SK-N-MC (cell line): ENCODE results near the gene PCID2.
A peak's percentile ranks its signal among the peaks of the same experiment; 100 is the strongest.

Experiments used
- DNase-seq: peaks from one replicate; pipeline ENCODE4 v3.0.0-alpha.2; 2011; ENCODE audit warnings: low read depth, low spot score
- H3K27ac ChIP-seq: fragments of 200-600 bp; sonication (generic); 2 replicates; pipeline ENCODE4 v1.5.1; 2016; ENCODE audit warnings: mixed run types
- H3K36me3 ChIP-seq: fragments of 200-600 bp; sonication (generic); 2 replicates; pipeline ENCODE4 v1.6.1; 2017; ENCODE audit warnings: antibody characterized with exemption, low read length, mixed read lengths; ENCODE audit not compliant: insufficient read depth
- H3K4me3 ChIP-seq: fragments of 200-600 bp; sonication (generic); 2 replicates; pipeline ENCODE4 v1.5.1; 2016
- H3K9ac ChIP-seq: fragments of 200-600 bp; sonication (generic); 2 replicates; pipeline ENCODE4 v1.8.0; 2017; ENCODE audit warnings: mixed run types, mixed read lengths; ENCODE audit not compliant: insufficient read length
- H3K9me3 ChIP-seq: fragments of 200-600 bp; sonication (generic); 2 replicates; pipeline ENCODE4 v1.6.1; 2017; ENCODE audit warnings: low read depth, mild to moderate bottlenecking, antibody characterized with exemption, low read length, moderate library complexity, mixed read lengths
- EZH2 ChIP-seq: fragments of 200-600 bp; sonication (generic); IDR thresholded peaks from one replicate; pipeline ENCODE4 v1.6.1; 2017; ENCODE audit warnings: antibody characterized with exemption
- FOXP2 ChIP-seq: optimal IDR thresholded peaks from 2 replicates; pipeline ENCODE3; 2011; ENCODE audit warnings: mild to moderate bottlenecking, moderate library complexity; ENCODE audit not compliant: insufficient read depth; ENCODE audit errors: extremely low read length, control extremely low read depth
- POLR2AphosphoS5 ChIP-seq: IDR thresholded peaks from 2 replicates; pipeline ENCODE4 v1.6.1; 2012; ENCODE audit warnings: mild to moderate bottlenecking, low read depth, low read length, borderline replicate concordance

PCID2 gene

DNA sequence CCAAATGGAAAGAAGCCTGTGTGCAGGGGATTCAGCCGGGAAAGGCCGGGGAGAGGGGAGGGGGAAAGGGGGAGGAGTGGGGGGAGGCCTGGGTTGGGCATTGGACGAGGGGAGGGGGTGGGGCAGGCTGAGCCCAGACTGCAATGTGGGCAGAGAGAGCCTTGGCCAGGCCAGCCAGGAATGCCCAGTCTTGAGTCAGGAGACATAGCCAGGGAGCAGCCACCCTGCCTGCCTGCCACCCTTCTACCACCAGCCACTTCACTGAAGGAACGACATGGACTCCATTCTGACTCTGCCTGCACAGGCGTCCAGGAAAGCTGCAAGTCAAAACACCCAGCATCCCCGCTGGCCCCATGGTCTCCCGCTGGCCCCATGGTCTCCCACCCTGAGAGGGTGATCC lies 49.5 kb downstream of the PCID2 start:
- no peak overlapping the region for H3K27ac ChIP-seq
- TF ChIP-seq POLR2AphosphoS5 (no peak), FOXP2 (no peak), EZH2 (no peak)
- no peak overlapping the region for H3K4me3 ChIP-seq
- no peaks in the 10 kb centered on the region for H3K36me3 ChIP-seq
- H3K9me3 ChIP-seq, result no peaks in the 10 kb centered on the region
- no peak overlapping the region for H3K9ac ChIP-seq
- DNase-seq, result no peak

DNA sequence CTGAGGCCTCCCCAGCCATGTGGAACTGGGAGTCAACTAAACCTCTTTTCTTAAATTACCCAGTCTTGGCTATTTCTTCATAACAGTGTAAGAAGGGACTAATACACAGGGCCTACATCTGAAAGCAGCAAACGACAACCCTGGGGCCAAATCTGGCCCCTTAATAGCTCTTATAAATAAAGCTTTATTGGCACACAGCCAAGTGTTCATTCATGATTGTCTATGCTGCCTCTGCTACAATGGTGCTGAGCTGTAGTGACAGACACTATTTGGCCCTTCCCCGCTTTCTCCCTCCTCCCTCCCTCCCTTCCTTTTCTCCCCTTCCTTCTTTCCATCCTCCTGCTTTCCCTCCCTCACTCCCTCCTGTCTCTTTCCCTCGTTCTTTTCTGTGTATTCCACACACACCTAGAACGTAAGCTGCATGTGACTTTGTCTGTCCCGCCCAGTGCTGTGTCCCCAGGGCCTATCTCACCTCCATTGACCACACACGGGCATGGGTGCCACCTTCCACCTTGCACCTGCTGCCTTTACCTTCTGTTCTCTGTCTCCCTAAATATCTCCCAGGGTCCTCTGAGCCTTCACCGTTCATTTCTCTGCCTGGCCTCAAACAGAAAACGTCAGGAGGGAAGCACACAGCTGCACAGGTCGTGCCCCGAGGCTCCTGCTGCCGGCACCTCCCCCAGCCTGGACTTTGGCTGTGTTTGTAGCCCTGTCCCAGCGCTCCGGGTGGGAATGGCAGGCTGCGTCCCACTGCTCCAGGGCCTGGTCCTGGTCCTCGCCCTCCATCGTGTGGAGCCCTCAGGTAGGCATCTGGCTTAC lies 50.3 kb downstream of the PCID2 start, which contains the start of gene PROZ:
TSS of gene PROZ (plus strand) at position 720 of the 819 bp plus-strand sequence. CDS start at position 733, 13 bp downstream.
- no peaks in the 10 kb centered on the region for H3K9me3 ChIP-seq
- no peak for DNase-seq
- peak within 1 kb of the TSS; percentile 46; the same call in 1 of the 2 replicates for H3K27ac ChIP-seq
- H3K4me3 ChIP-seq, result no peak within 1 kb of the TSS
- no peak for TF ChIP-seq FOXP2
- no peak for TF ChIP-seq POLR2AphosphoS5
- TF ChIP-seq EZH2, result no peak
- no peaks in the 10 kb centered on the region for H3K36me3 ChIP-seq
- H3K9ac ChIP-seq, result no peak within 1 kb of the TSS

DNA sequence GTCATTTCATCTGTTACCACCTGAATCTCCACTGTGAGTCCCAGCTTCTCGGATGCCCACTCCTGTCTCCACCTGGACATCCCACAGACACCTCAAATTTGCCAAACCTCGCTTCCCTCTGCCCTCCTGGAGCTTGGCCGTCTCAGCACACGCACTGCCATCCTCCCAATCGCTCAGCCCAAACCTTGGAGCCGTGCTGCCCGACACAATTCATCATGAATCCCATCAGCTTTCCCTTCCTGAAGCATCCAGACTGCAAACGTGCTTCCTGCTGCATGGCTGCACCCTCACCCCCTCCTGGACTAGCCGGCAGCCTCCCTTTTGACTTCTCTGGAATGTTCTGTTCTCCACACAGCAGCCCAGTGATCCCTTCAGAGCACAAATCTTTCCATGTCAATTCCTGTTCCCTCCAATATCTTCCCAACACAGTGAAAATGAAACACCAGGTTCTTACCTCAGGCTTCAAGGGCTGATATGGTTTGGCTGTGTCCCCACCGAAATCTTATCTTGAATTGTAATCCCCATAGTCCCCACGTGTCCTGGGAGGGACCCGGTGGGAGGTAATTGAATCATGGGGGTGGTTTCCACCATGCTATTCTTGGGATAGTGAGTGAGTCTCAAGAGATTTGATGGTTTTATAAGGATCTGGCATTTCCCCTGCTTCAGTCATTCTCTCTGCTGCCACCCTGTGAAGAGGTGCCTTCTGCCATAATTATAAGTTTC lies 51.1 kb downstream of the PCID2 start:
- Histone ChIP-seq H3K9me3 (no peaks in the 10 kb centered on the region), H3K27ac (peak overlapping the region; percentile 46; the same call in 1 of the 2 replicates), H3K4me3 (no peak overlapping the region), H3K36me3 (no peaks in the 10 kb centered on the region), H3K9ac (no peak overlapping the region)
- DNase-seq, result no peak
- TF ChIP-seq EZH2, result no peak
- no peak for TF ChIP-seq POLR2AphosphoS5
- TF ChIP-seq FOXP2, result no peak

DNA sequence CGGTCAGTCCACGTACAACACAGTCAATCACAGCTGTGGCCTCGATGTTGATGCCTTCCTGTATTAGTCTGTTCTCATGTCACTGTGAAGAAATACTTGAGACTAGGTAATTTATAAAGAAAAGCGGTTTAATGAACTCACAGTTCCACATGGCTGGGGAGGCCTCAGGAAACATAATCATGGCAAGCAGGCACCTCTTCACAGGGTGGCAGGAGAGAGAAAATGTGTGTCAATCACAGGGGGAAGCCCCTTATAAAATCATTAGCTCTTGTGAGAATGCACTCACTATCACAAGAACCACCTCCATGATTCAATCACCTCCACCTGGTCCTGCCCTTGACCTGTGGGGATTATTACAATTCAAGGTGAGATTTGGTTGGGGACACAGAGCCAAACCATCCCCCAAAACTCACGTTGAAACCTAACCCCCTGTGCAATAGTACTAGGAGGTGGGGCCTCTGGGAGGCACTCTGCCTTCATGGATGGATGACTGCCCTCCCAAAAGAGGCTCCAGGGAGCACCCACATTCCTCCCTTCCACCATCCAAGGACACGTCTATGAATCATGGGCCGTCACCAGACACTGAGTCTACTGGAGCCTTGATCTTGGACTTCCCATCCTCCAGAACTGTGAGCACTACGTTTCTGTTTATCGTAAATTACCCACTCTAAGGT lies 52.4 kb downstream of the PCID2 start:
- H3K36me3 ChIP-seq, result no peaks in the 10 kb centered on the region
- TF ChIP-seq FOXP2 (no peak), EZH2 (no peak), POLR2AphosphoS5 (no peak)

DNA sequence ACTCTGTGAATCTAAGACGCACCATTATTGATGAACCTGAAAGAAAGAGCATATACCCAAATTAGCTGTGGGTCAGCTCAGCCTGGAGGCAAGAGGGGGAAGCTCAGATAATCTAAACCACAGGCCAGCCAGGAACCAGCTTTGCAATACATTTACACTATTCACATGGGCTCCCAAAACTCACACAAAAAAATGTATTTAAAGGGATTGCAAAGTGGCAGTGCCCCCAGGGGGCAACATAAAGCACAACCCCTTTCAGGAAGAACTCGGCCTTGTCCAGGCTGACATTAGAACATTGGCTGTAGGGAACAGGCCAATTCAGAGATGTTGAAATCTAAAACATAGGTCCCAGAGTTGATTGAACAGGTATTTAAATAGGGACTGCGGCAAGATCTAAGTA lies 53.3 kb downstream of the PCID2 start:
- no peak overlapping the region for H3K4me3 ChIP-seq
- no peaks in the 10 kb centered on the region for H3K9me3 ChIP-seq
- TF ChIP-seq EZH2, result no peak
- no peaks in the 10 kb centered on the region for H3K36me3 ChIP-seq
- no peak overlapping the region for H3K9ac ChIP-seq
- DNase-seq, result no peak
- 0 out of 2 replicates have a peak overlapping the region, but pooled peaks have one; percentile 33 for H3K27ac ChIP-seq

More for the DNA sequence above, 52.4 kb downstream of the PCID2 start:
- Histone ChIP-seq H3K9me3 (no peaks in the 10 kb centered on the region), H3K27ac (no peak overlapping the region), H3K9ac (no peak overlapping the region), H3K4me3 (no peak overlapping the region)
- no peak for DNase-seq

DNA sequence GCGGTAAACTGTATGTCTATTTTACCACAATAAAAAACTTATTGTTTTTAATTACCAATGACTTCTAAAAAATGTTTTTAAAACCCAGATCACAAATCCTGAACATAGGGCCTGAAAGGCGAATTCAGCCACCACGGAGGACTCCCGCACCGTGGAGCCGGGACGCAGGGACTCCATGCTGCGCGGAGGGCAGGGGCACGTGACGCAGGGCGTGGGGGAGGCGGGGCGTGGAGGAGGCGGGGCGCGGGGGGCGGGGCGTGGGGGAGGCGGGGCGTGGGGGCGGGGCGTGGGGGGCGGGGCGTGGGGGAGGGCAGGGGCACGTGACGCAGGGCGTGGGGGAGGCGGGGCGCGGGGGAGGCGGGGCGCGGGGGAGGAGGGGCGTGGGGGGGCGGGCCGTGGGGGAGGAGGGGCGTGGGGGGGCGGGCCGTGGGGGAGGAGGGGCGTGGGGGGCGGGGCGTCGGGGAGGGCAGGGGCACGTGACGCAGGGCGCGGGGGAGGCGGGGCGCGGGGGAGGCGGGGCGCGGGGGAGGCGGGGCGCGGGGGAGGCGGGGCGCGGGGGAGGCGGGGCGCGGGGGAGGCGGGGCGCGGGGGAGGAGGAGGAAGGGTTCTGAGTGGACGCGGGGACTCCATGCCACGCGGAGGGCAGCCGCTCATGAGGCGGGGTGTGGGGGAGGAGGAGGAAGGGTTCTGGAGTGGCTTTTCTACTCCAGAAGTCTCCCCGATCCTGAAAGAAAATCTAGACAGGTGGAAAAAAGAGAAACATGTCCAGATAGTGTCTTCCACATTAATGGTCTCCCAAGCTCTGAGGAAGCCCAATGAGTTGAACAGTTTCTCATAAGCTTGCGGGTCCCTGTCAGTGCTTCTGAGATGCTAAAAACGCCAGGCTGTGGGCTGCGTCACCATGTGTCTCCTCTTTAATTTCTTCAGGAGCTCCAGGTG lies 54.4 kb downstream of the PCID2 start:
- H3K9me3 ChIP-seq, result no peaks in the 10 kb centered on the region
- peak overlapping the region; percentile 91 for H3K27ac ChIP-seq
- TF ChIP-seq POLR2AphosphoS5, result peak; percentile 77
- TF ChIP-seq FOXP2, result no peak
- no peak for DNase-seq
- H3K36me3 ChIP-seq, result no peaks in the 10 kb centered on the region
- H3K4me3 ChIP-seq, result peak overlapping the region; percentile 73
- H3K9ac ChIP-seq, result peak overlapping the region; percentile 70

DNA sequence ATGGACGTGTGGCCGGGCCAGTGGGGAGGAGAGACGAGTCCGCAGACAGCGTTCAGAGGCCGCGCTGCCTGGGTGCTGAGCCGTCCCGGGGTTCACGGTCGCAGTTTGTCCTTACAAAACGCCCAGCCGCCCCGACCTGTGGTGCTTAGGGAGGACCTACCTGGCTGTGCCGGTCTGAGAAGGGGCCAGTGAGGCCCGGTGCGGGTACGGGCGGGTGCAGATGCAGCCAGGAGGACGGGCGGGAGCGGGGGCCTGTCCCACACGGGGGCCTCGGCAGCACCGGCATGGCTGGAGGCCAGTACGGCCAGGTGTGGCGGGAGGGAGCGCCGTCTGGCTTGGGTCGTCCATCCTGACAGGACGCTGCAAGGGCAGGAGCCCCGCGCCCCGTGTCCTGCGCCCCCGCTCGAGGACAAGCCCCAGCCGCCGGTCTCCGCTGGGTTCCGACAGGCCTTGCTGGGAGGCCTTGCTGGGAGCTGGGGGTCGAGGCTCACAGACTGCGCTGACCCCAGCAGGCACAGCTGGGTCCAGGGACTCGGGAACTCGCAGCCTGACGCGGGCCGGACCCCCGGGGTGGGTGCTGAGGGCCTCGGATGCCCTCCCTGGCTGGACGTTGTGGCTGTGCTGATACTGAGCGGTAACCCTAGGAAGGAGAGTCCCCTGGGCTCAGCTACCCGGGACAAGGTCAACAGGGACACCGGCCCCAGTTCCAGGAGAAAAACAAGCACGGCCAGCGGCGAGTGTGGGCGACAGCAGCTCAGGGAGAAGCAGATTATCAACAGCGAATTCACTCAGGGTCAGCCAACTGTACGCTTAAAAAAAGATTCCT lies 55.3 kb downstream of the PCID2 start:
- Histone ChIP-seq H3K4me3 (peak overlapping the region; percentile 73), H3K36me3 (no peaks in the 10 kb centered on the region), H3K9me3 (no peaks in the 10 kb centered on the region), H3K27ac (peak overlapping the region; percentile 91), H3K9ac (peak overlapping the region; percentile 70)
- no peak for TF ChIP-seq FOXP2
- no peak for TF ChIP-seq POLR2AphosphoS5
- TF ChIP-seq EZH2, result no peak
- DNase-seq, result no peak
